NCI-H226 (cell line): Measurements from ENCODE around the gene CDK9.
"Not testable (repeated sequence)": the region's sequence is repeated elsewhere in the genome, so short reads cannot be mapped to it uniquely, and the experiment has no call there.

Source experiments
- DNase-seq: peaks from one replicate; pipeline ENCODE4 v3.0.0-alpha.2; 2015

Gene CDK9

GRCh38 chr9:127780909-127781308 is 4.9 kb upstream of the CDK9 start:
- DNase-seq, result not testable (repeated sequence)

GRCh38 chr9:127781806-127782205 is 4.0 kb upstream of the CDK9 start:
- no peak for DNase-seq

- DNase-seq, result no peak
Observed at GRCh38 chr9:127783111-127784008, 2.5 kb upstream of the CDK9 start.

- peak; percentile 71 for DNase-seq
Observed at GRCh38 chr9:127785023-127785932, 556 bp upstream of the CDK9 start.

- DNase-seq, result no peak
Observed at GRCh38 chr9:127786773-127787104, 905 bp downstream of the CDK9 start.

- no peak for DNase-seq
Observed at GRCh38 chr9:127788337-127789011, 2.6 kb downstream of the CDK9 start.

- no peak for DNase-seq
Observed at GRCh38 chr9:127789179-127789578, 3.3 kb downstream of the CDK9 start.

- no peak for DNase-seq
Observed at GRCh38 chr9:127790094-127790855, 4.4 kb downstream of the CDK9 start.

GRCh38 chr9:127791085-127791484 is 5.3 kb downstream of the CDK9 start:
- DNase-seq, result no peak

- DNase-seq, result no peak
Observed at GRCh38 chr9:127792417-127793031, 6.7 kb downstream of the CDK9 start.

- no peak for DNase-seq
Observed at GRCh38 chr9:127793093-127793708, 7.4 kb downstream of the CDK9 start.

GRCh38 chr9:127794001-127794791 is 8.4 kb downstream of the CDK9 start:
- no peak for DNase-seq

- no peak for DNase-seq
Observed at GRCh38 chr9:127796225-127796813, 10.5 kb downstream of the CDK9 start.

GRCh38 chr9:127796852-127797370 is 11.1 kb downstream of the CDK9 start:
- no peak for DNase-seq

GRCh38 chr9:127801955-127802575 is 16.2 kb downstream of the CDK9 start:
- DNase-seq, result peak; percentile 55

GRCh38 chr9:127802576-127803443 is 17.0 kb downstream of the CDK9 start, which contains the start of gene FPGS:
TSS of gene FPGS (plus strand) at chr9:127802882. CDS start at chr9:127802925, 43 bp downstream.
- peak; percentile 87 for DNase-seq

GRCh38 chr9:127803507-127804352 is 17.9 kb downstream of the CDK9 start:
- peak; percentile 86 for DNase-seq
